GM12801 (cell line): Measurements from ENCODE around the gene VPS8.

Experiments
- CTCF ChIP-seq: IDR thresholded peaks from one replicate; pipeline ENCODE4 v1.5.1; 2011; ENCODE audit warnings: control low read depth; ENCODE audit not compliant: insufficient read length; ENCODE audit errors: extremely low read depth

Gene VPS8

GRCh38 chr3:184815046-184815930 lies 3.3 kb downstream of the VPS8 start:
- no peak for TF ChIP-seq CTCF

GRCh38 chr3:184816614-184817013 lies 4.6 kb downstream of the VPS8 start:
- no peak for TF ChIP-seq CTCF

- no peak for TF ChIP-seq CTCF
These were observed 8.6 kb downstream of the VPS8 start for GRCh38 chr3:184820525-184820924.

- no peak for TF ChIP-seq CTCF
These were observed 9.1 kb downstream of the VPS8 start for GRCh38 chr3:184821034-184821433.

- TF ChIP-seq CTCF: no peak
These were observed 10.1 kb downstream of the VPS8 start for GRCh38 chr3:184822081-184822480.

GRCh38 chr3:184822654-184823053 lies 10.7 kb downstream of the VPS8 start:
- no peak for TF ChIP-seq CTCF

GRCh38 chr3:184823990-184824389 lies 12.0 kb downstream of the VPS8 start:
- TF ChIP-seq CTCF: no peak
